Tongue (tissue), 2 donors: ENCODE results near the gene ACR. TPM values are rescaled to one million over a fixed set of nuclear protein-coding genes. Genes with fewer than 3 reads are reported as not detected.

Source experiments
- DNase-seq: peaks from one replicate; pipeline ENCODE4 v3.0.0-alpha.2; 2015
- total RNA-seq: library from RNA; depleted of rRNA; stranded (reverse); fragments of >200 nt; gene quantifications from one replicate; pipeline ENCODE4 v1.2.3, GENCODE V29; 2014

Gene ACR
- total RNA-seq, 1 donor from 2014 or later: 3.3 TPM

GRCh38 chr22:50717709-50718351, 20.2 kb upstream of the ACR start:
- peak; percentile 25 for DNase-seq

- no peak for DNase-seq
Measured at GRCh38 chr22:50718352-50718709, 19.7 kb upstream of the ACR start.

- DNase-seq: no peak
Measured at GRCh38 chr22:50719814-50720300, 18.1 kb upstream of the ACR start.

GRCh38 chr22:50720301-50721256, 17.4 kb upstream of the ACR start:
- DNase-seq: no peak

DNA sequence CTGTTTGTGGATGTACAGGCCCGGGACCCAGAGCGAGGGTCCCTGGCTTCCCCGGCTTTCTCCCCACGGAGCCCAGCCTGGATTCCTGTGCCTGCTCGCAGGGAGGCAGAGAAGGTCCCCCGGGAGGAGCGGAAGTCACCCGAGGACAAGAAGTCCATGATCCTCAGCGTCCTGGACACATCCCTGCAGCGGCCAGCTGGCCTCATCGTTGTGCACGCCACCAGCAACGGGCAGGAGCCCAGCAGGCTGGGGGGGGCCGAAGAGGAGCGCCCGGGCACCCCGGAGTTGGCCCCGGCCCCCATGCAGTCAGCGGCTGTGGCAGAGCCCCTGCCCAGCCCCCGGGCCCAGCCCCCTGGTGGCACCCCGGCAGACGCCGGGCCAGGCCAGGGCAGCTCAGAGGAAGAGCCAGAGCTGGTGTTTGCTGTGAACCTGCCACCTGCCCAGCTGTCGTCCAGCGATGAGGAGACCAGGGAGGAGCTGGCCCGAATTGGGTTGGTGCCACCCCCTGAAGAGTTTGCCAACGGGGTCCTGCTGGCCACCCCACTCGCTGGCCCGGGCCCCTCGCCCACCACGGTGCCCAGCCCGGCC, 16.7 kb upstream of the ACR start:
- DNase-seq: no peak

- DNase-seq: no peak
Measured at GRCh38 chr22:50722048-50722701, 15.8 kb upstream of the ACR start.

DNA sequence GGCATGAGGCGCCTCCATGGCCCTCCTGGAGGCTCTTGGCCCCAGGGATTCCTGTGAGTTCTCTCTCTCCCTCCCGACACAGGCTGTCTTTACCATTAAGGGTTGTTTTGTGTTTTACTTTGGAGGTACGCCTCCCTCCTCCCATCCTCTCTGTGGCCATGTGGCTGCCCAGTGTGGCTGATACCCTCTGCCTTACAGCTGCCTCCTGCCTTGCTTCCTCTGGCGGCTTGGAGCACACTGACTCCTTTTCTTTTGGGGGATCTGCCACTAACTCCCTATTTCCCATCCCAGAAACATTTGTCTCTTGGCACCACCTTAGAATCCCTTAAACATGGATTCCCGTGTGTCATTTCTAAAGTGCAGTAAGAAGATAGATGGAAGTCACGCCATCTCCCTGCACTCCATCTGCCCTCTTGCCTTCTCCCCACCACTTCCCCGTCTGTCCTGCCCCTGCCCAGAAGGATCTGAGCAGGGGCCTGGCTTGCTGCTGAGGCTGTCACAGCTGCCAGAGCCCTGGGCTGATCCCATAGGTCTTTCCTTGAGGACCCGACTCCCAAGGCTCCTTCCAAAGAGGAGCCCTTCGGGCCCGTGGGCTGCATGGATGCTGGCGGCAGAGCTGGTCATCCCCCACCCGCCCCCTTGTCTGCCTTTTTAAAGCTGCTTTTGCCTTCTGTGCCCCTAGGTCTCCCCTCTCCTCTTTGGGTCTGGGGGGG, 15.1 kb upstream of the ACR start:
- DNase-seq: no peak

DNA sequence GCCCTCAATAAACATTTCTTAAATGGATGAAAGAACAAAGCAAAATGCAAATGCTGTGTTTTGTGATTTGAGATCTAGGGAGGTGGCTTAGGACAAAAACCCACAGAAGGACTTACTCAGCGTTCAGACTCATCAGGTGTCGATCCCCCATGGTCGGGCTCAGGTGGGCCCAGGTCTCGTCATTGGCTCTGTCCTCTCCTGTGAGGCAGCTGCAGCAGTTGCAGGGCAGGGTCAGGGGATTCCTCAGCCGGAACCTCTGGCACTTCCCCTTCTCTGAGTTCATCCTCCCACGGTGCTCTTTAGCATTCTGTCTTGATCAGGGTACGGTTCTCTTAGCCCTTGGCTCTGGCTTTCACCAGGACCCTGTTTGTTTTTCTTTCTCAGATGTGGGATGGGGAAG, 14.0 kb upstream of the ACR start:
- DNase-seq: no peak

DNA sequence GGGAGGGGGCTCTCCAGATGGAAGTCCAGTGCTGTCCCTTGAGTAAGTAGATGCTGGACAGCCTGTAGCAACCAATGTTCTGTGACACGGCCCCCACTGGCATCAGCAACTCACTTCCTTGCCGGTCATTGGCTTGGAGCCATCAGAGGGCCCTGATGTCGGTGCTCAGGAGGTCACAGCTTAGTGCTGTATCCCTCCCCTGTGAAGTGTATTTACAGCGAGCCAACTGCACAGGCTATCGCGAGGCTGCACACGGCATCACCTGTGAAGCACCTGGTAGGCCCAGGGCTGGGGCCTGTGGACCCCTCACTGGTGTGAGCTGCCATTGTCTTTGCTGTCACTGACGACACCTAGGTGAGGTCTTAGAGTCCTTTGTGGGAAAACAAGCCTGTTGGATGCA, 13.4 kb upstream of the ACR start:
- no peak for DNase-seq

DNA sequence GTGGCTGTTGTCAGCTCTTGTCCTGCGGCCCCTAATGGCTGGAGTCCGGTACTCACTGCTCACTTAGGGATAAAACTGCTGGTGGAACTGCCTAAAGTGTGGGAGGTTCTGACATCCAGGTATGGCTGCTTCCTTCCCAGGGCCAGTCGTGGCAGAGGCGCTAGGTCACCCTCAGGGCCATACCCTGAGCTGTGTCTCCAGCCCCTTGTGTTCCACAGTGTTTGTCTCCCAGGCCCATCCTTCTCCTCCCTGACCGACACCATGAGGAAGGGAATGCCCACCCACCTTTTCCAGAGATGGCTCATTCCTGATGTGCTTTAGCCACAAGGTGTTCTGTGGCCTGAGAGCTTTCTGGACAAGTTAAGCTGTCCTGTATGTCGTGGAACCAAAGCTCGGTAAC, 12.4 kb upstream of the ACR start:
- DNase-seq: no peak

GRCh38 chr22:50726643-50727340, 11.2 kb upstream of the ACR start:
- DNase-seq: no peak

DNA sequence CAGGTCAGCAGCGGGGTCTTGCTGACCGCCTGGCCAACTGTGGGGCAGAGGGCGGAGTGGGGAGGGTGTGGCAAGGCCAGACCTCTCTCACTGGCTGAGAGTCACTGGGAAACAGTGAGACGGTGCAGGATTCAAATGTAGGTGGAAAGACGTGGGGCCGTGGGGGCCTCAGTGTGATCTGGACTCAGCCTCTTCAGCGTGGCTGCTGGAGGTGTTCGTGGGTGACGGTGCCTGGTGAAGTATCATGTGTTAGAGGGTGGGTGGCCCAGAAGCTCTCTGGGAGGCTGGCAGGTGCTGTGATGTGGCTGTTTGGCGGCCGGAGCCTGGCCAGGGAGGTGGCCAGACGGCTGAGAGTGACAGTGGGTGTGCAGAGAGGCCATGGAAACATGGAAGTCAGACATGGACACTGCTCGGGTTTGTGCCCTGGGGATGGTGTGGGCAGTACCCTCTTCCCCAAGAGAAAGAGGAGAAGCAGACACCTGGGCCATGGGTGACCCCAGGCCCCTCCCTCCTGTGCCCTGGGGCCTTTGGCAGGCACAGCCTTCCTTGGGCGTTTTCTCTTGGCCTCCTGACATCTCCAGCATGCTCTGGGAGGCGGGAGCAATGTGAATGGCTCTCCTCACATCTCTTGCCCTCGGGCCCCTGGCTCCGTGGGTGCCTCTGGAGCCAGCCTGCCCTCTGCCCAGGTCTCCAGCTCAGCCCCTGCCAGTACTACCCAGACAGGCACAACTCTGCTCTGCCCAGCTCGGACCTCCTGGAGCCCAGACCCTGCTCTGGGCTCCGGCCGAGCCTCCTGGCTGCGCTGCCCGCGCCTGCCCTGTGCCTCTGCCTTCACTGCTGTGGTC, 10.1 kb upstream of the ACR start:
- DNase-seq: no peak

DNA sequence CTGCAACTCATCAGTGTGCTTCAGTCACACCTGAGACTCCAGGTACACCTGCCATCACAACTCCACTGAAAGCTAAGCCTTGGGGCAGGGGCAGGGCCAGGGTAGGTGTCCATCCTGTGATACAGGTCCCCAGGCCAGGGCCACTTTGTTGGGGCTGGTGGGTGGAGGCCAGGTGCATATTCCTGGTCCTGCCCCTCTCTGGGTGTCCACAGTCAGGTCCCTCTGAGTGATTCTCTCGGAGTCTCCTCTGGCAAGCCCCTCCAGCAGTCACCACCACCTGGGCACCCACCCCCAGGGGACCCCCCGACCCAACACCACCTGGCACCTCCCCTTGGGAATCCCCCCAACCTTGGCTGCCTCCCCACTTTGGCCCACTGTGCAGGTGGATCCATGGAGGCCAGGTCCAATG, 9.5 kb upstream of the ACR start:
- no peak for DNase-seq

DNA sequence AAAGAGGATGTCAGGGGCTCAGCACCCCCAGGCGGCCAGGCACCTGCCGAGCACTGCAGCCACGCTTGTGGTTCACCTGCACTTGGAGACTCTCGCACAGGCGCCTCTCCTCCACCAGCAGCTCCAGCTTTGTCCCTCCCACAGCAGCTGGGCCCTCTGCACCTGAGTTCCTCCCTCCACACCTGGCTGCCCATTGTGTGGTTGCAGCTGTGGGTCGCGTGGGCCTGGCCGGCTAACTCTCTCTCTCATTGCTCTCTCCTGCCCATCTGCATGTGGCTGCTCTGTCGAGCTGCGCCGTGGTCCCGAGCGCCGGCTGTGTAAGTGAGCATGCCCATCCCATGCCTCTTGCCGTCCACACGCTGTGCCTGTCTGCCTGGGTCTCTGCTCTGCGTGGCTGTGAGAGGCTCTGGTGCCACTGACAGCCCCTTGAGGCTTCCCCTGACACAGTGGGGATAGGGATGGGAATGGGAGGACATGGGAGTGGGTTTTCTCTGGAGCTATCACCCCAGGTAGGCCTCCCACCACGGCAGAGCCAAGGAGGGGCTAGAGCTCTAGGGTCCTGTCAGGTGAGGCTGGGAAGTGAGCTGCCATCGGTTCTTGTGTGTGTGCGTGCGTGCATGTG, 8.5 kb upstream of the ACR start:
- DNase-seq: no peak

GRCh38 chr22:50730013-50730891, 7.8 kb upstream of the ACR start:
- no peak for DNase-seq

GRCh38 chr22:50730941-50731661, 6.9 kb upstream of the ACR start:
- DNase-seq: peak; percentile 27

- DNase-seq: peak; percentile 28
Measured at GRCh38 chr22:50731811-50732624, 6.0 kb upstream of the ACR start.
